BJ (cell line): ENCODE results near the gene GLRA1. TPM values are rescaled to one million over a fixed set of nuclear protein-coding genes. Genes with fewer than 3 reads are reported as not detected.

Experiments
- CTCF ChIA-PET: fragments of 350-600 bp; formaldehyde crosslinking; extraction: SDS; loops from one replicate; lab custom pipeline; 2021; ENCODE audit warnings: antibody characterized with exemption, inconsistent platforms; lab: Yijun Ruan, JAX
- POLR2A ChIA-PET: fragments of 300-600 bp; sonication (Branson Sonifier 250); formaldehyde crosslinking; extraction: SDS; loops from one replicate; lab custom pipeline; 2021; ENCODE audit warnings: antibody characterized with exemption; lab: Charles Lee
- DNase-seq: peaks from one replicate; pipeline ENCODE4 v3.0.0-alpha.2; 2011; ENCODE audit warnings: low read depth
- H3K27me3 ChIP-seq: 2 replicates; pipeline ENCODE4 v1.6.0; 2011; ENCODE audit warnings: low read length; ENCODE audit not compliant: control insufficient read depth, insufficient read depth
- H3K36me3 ChIP-seq: 2 replicates; pipeline ENCODE4 v1.5.1; 2011; ENCODE audit warnings: low read length; ENCODE audit not compliant: control insufficient read depth, insufficient read depth
- H3K4me3 ChIP-seq: 2 replicates; pipeline ENCODE4 v1.5.1; 2011; ENCODE audit warnings: low read depth, mild to moderate bottlenecking, control low read depth, low read length
- CTCF ChIP-seq: IDR thresholded peaks from 2 replicates; pipeline ENCODE4 v1.5.1; 2011; ENCODE audit warnings: low read depth, mild to moderate bottlenecking, control low read depth, inconsistent platforms, low read length, moderate library complexity; ENCODE audit not compliant: insufficient read depth
- polyA plus RNA-seq: library from polyadenylated mRNA; depleted of rRNA; stranded (reverse); fragments of >200 nt; gene quantifications from 2 replicates; pipeline ENCODE4 v1.2.3, GENCODE V29; 2011

The GLRA1 gene
- polyA plus RNA-seq, 1 experiment: not detected

GRCh38 chr5:151892393-151892792 is 32.3 kb downstream of the GLRA1 start:
- ChIA-PET POLR2A (no interaction called here), CTCF (no interaction called here)
- Histone ChIP-seq H3K4me3 (no peak overlapping the region), H3K36me3 (no peaks in the 10 kb centered on the region), H3K27me3 (no peaks in the 10 kb centered on the region)
- TF ChIP-seq CTCF: no peak
- no peak for DNase-seq

DNA sequence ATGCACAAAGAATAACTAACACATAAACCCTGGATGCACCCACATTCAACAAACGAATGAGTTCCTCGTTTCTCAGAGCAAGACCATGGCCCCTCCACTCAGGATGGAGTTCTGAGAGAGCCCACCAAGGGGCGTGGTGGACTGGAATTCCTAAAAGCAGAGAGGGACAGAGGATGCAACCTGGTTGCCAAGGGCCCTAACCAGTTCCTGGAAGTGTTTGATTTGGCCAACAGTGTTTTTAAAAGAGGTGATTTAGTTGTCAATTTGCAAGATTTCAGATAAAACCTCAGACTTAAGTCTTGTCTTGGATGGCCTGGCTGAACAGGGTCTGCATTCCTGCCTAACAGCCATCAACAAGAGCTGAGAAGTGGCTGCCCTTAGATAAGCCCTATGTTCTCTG is 34.4 kb downstream of the GLRA1 start:
- no peak overlapping the region for H3K4me3 ChIP-seq
- ChIA-PET POLR2A (no interaction called here), CTCF (no interaction called here)
- H3K36me3 ChIP-seq: no peaks in the 10 kb centered on the region
- DNase-seq: no peak
- no peak for TF ChIP-seq CTCF
- H3K27me3 ChIP-seq: no peaks in the 10 kb centered on the region

DNA sequence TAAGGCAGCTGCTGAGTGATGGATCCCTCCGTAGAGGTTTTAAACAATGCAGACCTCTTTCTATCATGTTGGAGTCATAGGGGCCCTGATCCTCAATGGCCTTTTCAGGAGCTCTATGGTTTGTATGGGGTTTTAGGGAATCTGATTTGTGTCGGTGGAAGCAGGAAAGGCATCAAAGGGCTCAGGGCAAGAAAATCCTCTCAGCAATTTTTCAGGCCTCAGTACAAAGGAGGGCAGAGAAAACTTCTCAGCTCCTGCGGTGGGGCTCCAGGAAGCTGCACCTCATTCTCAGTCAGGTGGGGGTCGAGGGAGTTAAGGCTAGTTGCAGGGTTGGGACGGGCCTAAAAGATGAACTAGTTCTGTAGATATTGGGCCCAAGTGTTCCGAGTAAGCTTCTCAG is 35.0 kb downstream of the GLRA1 start:
- DNase-seq: no peak
- CTCF ChIA-PET: interaction anchor here (1.0 kb wide), 1 partner anchor 254 kb away, joined by 3 read pairs; no protein-coding TSS in a partner anchor

DNA sequence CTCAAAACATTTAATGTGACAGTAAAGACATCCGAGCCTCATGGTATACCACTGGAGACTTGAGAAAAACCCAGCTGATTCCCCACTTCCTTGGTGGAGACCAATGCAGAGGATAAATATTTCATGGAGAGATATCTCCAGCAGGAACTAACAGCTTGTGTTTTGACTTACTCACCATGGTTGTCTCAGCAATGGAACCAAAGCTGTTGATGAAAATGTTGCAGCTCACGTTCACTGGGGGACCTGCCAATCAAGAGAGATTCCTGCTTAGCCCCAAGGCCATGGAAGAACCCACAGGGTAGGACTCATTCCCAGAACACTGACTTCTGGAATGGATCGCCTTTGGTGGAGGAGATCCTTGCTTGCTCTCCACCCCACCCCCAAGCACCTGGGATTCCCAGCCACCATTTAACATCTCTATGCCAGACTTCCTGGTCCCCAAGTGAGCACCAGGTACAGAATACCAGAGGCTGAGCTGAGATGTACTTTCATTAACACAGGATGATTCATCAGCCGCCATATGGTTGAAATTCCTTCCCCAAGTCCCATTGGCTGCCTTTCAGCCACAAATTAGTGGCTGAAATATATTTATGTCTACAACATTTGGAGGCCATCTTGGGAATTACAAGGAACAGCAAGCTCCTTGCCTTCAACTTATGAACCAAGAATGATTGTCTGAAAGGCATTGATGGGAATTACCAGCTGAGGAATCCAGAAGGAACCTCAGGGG is 37.9 kb downstream of the GLRA1 start:
- ChIA-PET CTCF (interaction anchor here (0.7 kb wide), 1 partner anchor 10 kb away, joined by 3 read pairs; no protein-coding TSS in a partner anchor), POLR2A (interaction anchor here (0.6 kb wide), 1 partner anchor 93 kb away, joined by 3 read pairs; no protein-coding TSS in a partner anchor)

More for the DNA sequence above, 35.0 kb downstream of the GLRA1 start:
- H3K36me3 ChIP-seq: no peaks in the 10 kb centered on the region
- TF ChIP-seq CTCF: no peak
- no peaks in the 10 kb centered on the region for H3K27me3 ChIP-seq
- POLR2A ChIA-PET: no interaction called here
- no peak overlapping the region for H3K4me3 ChIP-seq

More for the DNA sequence above, 37.9 kb downstream of the GLRA1 start:
- Histone ChIP-seq H3K27me3 (no peaks in the 10 kb centered on the region), H3K36me3 (no peaks in the 10 kb centered on the region), H3K4me3 (no peak overlapping the region)
- DNase-seq: no peak
- no peak for TF ChIP-seq CTCF
